Uterus (tissue), 4 donors: ENCODE data around the gene CDS2. TPM values are rescaled to one million over a fixed set of nuclear protein-coding genes. Genes with fewer than 3 reads are reported as not detected.

ENCODE experiments used
- DNase-seq, 2 donors: peaks; one replicate each; pipeline ENCODE4 v3.0.0-alpha.2; 2019 to 2020
- H3K27ac ChIP-seq, 2 donors: fragments of 200-600 bp; sonication (generic); 1 replicate in 1 of 2; 2 replicates in 1 of 2; pipeline ENCODE4 v1.5.1; 2016 to 2018
- H3K27me3 ChIP-seq, 2 donors: fragments of 200-600 bp; sonication (generic); one replicate each; pipeline ENCODE4 v1.5.1; 2018 to 2019; ENCODE audit warnings: control low read depth in 1 of 2
- H3K36me3 ChIP-seq, 2 donors: fragments of 200-600 bp; sonication (generic); one replicate each; pipeline ENCODE4 v1.5.1; 2019; ENCODE audit warnings: control low read depth in 1 of 2
- H3K4me1 ChIP-seq, 2 donors: fragments of 200-600 bp; sonication (generic); one replicate each; pipeline ENCODE4 v1.5.1; 2018 to 2019; ENCODE audit warnings: control low read depth in 1 of 2
- H3K4me3 ChIP-seq, 2 donors: fragments of 200-600 bp; sonication (generic); 1 replicate in 1 of 2; 2 replicates in 1 of 2; pipeline ENCODE4 v1.5.1; 2018 to 2019; ENCODE audit warnings: mild to moderate bottlenecking in 1 of 2
- H3K9me3 ChIP-seq, 2 donors: fragments of 200-600 bp; sonication (generic); one replicate each; pipeline ENCODE4 v1.5.1; 2019; ENCODE audit warnings: control low read depth in 1 of 2
- POLR2A ChIP-seq, 2 donors: fragments of 450-650 bp; IDR thresholded peaks; one replicate each; pipeline ENCODE4 v1.6.1; 2016; ENCODE audit warnings: antibody characterized with exemption in 2 of 2, mild to moderate bottlenecking in 1 of 2, moderate library complexity in 1 of 2
- intact Hi-C: fragments of 100-400 bp; cut with DNase I; formaldehyde crosslinking; loops from one replicate; pipeline ENCODE4 v1.15.1; 2023; ENCODE audit warnings: low total_unique reads
- total RNA-seq, 4 donors: library from RNA; depleted of rRNA in 3 of 4; stranded (reverse); fragments of >200 nt in 3 of 4; gene quantifications; one replicate each; pipeline versions ENCODE4 v1.1.0 to v1.2.4, GENCODE V29; 2014 to 2023
- TF ChIP-seq, protein P1 (sequence below), 4 experiments: fragments of 200-600 bp in 2 of 4; fragments of 450-650 bp in 2 of 4; sonication (generic) in 2 of 4; IDR thresholded peaks; one replicate each; pipeline ENCODE4 v1.5.1; 2016 to 2019; ENCODE audit warnings: antibody characterized with exemption in 4 of 4, mild to moderate bottlenecking in 2 of 4, moderate library complexity in 1 of 4
- donor health status: DM: yes; HTN: yes; CAD: no.

CDS2 gene
- total RNA-seq, 4 donors from 2014 or later, result 22.5 to 66.6 (median 41.7) TPM

DNA sequence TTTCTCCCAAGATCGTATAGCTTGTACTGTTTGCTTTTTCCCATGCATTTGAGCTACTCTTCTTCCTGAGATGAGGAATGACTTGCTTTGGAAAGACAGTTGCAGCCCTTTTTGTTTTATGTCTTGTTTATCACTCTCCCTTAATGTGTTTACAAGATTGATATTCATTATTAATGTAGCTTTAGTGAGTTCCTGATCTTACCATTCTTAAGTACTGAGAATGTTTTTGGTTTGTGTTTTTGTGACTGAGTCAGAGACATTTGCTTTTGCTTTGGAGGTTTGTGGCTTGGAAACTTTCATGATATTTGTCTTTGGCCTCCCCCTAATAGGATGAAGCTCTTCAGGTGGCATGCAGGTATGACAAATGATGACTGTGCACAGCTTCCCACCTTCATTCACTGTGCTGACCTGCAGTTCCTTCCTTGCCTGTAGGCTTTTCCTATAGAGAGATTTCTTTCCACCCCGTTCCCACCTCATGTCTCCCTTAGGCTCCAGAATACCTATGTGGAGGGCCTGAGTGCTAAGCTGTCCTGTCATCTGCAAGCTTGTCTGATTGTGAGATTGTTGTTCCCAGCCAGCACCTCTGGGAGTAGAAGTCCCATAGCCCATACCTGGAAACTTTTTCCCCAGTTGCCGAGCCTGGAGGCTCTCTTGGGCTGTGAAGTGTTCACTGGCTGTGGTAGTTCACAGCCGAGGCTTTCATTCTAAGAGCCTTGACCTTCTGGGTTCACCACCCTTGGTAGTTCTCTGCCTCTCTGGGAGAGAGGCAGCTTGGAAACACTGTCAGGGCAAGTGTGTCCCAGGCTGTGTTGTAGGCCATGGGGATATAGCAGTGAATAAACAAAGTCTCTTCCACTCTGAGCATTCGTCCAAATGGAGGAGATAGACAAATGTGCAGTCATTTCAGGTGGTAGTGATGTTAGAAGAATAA is 27.1 kb downstream of the CDS2 start:
- Histone ChIP-seq H3K27me3 (no peaks in the 10 kb centered on the region), H3K27ac (no peak overlapping the region), H3K36me3 (no peaks in the 10 kb centered on the region), H3K4me1 (peaks cover 0 to 10% of the 10 kb centered on the region in 2 donors), H3K9me3 (no peaks in the 10 kb centered on the region), H3K4me3 (no peak overlapping the region)
- TF ChIP-seq, protein P1, sequence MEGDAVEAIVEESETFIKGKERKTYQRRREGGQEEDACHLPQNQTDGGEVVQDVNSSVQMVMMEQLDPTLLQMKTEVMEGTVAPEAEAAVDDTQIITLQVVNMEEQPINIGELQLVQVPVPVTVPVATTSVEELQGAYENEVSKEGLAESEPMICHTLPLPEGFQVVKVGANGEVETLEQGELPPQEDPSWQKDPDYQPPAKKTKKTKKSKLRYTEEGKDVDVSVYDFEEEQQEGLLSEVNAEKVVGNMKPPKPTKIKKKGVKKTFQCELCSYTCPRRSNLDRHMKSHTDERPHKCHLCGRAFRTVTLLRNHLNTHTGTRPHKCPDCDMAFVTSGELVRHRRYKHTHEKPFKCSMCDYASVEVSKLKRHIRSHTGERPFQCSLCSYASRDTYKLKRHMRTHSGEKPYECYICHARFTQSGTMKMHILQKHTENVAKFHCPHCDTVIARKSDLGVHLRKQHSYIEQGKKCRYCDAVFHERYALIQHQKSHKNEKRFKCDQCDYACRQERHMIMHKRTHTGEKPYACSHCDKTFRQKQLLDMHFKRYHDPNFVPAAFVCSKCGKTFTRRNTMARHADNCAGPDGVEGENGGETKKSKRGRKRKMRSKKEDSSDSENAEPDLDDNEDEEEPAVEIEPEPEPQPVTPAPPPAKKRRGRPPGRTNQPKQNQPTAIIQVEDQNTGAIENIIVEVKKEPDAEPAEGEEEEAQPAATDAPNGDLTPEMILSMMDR (IDR thresholded peaks at IDR 0.05), result no peak
- TF ChIP-seq POLR2A (IDR thresholded peaks at IDR 0.05), result no peak
- DNase-seq, result no peak
- intact Hi-C loops, result no loop called here

DNA sequence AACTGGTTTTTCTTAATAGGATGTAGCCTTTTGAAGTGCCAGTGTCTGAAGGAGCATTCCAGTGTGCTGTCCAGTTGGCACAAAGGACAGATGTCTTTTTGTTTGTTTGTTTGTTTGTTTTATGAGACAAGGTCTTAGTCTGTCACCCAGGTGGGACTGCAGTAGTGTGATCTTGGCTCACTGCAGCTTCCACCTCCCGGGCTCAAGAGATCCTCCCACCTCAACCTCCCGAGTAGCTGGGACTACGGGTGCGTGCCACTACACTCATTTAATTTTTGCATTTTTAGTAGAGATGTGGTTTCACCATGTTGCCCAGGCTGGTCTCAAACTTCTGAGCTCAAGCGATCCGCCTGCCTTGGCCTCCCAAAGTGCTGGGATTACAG is 27.7 kb downstream of the CDS2 start:
- Histone ChIP-seq H3K36me3 (no peaks in the 10 kb centered on the region), H3K27me3 (no peaks in the 10 kb centered on the region), H3K9me3 (no peaks in the 10 kb centered on the region), H3K27ac (no peak overlapping the region), H3K4me1 (peaks cover 0 to 10% of the 10 kb centered on the region in 2 donors), H3K4me3 (no peak overlapping the region)
- no peak for TF ChIP-seq POLR2A (IDR thresholded peaks at IDR 0.05)
- TF ChIP-seq, protein P1 (IDR thresholded peaks at IDR 0.05), result no peak
- intact Hi-C loops, result no loop called here
- no peak for DNase-seq

DNA sequence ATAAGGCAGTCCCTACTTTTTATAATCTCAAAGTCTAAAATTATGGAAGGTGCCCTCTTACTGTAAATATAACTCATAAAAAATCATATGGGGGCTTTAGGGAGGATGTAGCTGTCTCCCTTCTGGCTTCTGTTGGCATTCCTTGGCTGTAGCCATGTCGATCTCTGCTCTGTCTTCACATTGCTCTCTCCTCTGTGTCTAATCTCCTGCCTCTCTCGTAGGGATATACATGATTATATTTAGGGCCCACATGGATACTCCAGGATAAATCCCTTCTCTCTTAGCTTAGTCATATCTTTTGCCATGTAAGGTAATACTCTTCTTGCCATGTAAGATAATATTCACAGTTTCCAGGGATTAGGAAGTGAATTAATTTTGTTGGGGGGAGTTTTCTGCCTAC is 28.6 kb downstream of the CDS2 start:
- TF ChIP-seq, protein P1 (IDR thresholded peaks at IDR 0.05), result no peak
- no peak for TF ChIP-seq POLR2A (IDR thresholded peaks at IDR 0.05)
- H3K4me1 ChIP-seq, result peaks cover 0 to 5% of the 10 kb centered on the region in 2 donors
- H3K36me3 ChIP-seq, result no peaks in the 10 kb centered on the region
- no peak for DNase-seq
- H3K27me3 ChIP-seq, result no peaks in the 10 kb centered on the region
- H3K27ac ChIP-seq, result no peak overlapping the region
- intact Hi-C loops, result no loop called here
- H3K9me3 ChIP-seq, result no peaks in the 10 kb centered on the region
- H3K4me3 ChIP-seq, result no peak overlapping the region

DNA sequence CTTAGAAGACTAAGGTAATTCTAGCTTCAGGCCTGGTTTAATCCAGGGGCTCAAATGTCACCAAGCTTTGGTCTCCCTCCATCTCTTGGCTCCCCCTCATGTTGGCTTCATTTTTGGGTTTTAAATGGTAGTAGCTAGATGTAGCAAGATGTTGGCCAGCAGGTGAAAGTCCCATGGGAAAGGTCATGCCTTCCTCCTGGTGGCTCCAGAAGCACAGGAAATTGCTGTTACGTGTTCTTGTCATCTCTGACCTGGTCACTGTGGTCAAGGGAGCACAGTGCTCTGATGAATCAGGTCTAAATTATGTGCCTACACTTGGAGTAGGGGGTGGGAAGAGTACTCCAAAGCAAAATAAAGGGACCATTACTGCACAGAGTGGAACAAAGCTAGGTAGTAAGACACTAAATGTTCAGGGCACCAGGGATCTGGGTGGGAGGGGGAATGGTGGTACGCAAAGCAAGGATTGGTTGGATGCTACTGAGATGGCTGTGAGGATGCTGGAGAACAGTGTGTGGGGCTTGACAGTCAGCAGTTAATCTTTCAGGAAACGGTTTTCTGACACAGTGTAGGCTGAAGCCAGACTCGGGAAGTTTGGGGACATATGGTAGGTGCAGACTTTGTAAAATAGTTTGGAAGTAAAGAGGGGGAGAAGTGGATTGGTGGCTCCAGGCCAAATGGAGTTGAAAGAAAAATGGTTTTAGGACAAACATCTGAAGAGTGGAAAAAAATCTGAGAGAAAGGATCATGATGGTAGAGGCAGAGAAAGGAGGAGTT is 30.1 kb downstream of the CDS2 start:
- H3K27ac ChIP-seq, result no peak overlapping the region
- TF ChIP-seq, protein P1 (IDR thresholded peaks at IDR 0.05), result no peak
- no peak for TF ChIP-seq POLR2A (IDR thresholded peaks at IDR 0.05)
- DNase-seq, result no peak
- no peaks in the 10 kb centered on the region for H3K9me3 ChIP-seq
- H3K27me3 ChIP-seq, result no peaks in the 10 kb centered on the region
- intact Hi-C loops, result no loop called here
- no peaks in the 10 kb centered on the region for H3K4me1 ChIP-seq
- H3K4me3 ChIP-seq, result no peak overlapping the region
- no peaks in the 10 kb centered on the region for H3K36me3 ChIP-seq

DNA sequence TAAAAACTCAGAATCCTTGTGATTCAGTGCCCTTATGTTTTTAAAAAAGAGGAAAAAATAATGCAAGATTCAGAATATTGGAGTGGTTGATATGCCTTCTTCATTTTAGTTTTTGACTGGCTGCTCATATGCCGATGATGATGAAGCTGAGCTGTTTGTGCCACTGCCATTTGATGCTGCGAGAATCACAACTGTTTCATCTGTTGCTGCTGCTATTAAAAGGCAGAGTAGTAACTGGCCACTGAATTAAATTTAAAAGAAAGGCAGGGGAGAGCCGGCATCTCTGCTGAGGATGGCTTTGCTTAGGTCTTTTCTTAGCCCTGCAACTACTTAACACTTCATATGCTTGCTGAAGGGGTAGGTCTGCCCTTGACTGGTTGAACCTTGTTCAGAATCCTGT is 33.1 kb downstream of the CDS2 start:
- intact Hi-C loops, result no loop called here
- Histone ChIP-seq H3K9me3 (no peaks in the 10 kb centered on the region), H3K27me3 (no peaks in the 10 kb centered on the region), H3K4me1 (no peaks in the 10 kb centered on the region), H3K27ac (no peak overlapping the region), H3K4me3 (no peak overlapping the region), H3K36me3 (no peaks in the 10 kb centered on the region)
- TF ChIP-seq POLR2A (IDR thresholded peaks at IDR 0.05), result no peak
- TF ChIP-seq, protein P1 (IDR thresholded peaks at IDR 0.05), result no peak
- DNase-seq, result no peak
